ES-I3 (cell line): ENCODE results near the gene PCSK6.
"Not testable (repeated sequence)": the region's sequence is repeated elsewhere in the genome, so short reads cannot be mapped to it uniquely, and the experiment has no call there.

ENCODE experiments used
- H3K36me3 ChIP-seq: 2 replicates; pipeline ENCODE4 v1.6.1; 2013; ENCODE audit warnings: mild to moderate bottlenecking, low read length, control low read depth, moderate library complexity; ENCODE audit not compliant: insufficient read depth
- H3K4me1 ChIP-seq: 2 replicates; pipeline ENCODE4 v1.6.1; 2013; ENCODE audit warnings: mild to moderate bottlenecking, control low read depth, low read length; ENCODE audit not compliant: insufficient read depth
- H3K9ac ChIP-seq: 2 replicates; pipeline ENCODE4 v1.6.1; 2013; ENCODE audit warnings: low read depth, mild to moderate bottlenecking, low read length, moderate library complexity
- H3K9me3 ChIP-seq: 2 replicates; pipeline ENCODE4 v1.6.1; 2013; ENCODE audit warnings: mild to moderate bottlenecking, low read length, moderate library complexity; ENCODE audit not compliant: control insufficient read depth, insufficient read depth

PCSK6 gene

GRCh38 chr15:101474983-101475382 is 14.5 kb downstream of the PCSK6 start:
- H3K36me3 ChIP-seq: no peaks in the 10 kb centered on the region
- H3K4me1 ChIP-seq: no peaks in the 10 kb centered on the region
- H3K9me3 ChIP-seq: no peaks in the 10 kb centered on the region
- H3K9ac ChIP-seq: no peak overlapping the region

DNA sequence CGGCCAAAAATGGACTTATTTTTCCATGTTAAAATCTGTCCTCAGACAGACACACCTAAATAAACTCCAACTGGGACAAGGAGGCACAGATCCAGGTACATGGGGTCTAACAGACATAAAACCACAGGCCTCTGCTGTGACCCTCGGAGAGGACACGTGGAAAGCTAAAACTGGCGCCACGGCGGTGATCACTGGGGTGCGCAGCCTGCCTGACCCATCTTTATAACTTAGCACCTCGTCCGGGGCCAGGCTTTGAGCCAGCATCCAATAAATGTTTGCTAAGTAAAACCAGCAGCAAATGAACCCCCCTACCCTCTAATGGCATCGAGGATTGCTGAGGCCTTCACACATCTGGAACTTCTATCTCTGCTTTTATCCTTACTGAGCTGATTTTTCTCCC is 15.3 kb downstream of the PCSK6 start:
- no peaks in the 10 kb centered on the region for H3K36me3 ChIP-seq
- H3K9ac ChIP-seq: no peak overlapping the region
- H3K4me1 ChIP-seq: no peaks in the 10 kb centered on the region
- H3K9me3 ChIP-seq: no peaks in the 10 kb centered on the region

DNA sequence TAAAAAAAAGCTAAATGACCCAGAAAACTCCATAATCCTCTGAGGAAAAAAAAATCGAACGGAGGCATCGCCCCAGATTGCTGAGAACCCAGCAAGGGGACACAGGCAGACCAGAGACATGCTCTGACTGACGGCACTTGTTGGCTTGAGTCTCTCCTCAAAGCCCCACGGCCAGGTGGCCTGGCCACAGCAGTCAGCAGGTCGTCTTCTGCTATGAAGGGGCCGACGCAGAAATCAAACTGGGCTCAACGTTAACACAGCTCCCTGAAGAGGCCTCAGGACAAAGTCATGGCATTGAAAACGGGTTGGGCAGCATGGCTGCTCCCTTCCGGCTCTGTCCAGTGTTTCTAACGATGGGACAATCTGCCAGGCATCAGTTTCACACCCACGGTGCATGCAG is 17.5 kb downstream of the PCSK6 start:
- Histone ChIP-seq H3K9ac (no peak overlapping the region), H3K9me3 (no peaks in the 10 kb centered on the region), H3K4me1 (no peaks in the 10 kb centered on the region), H3K36me3 (no peaks in the 10 kb centered on the region)

GRCh38 chr15:101470548-101471239 is 18.8 kb downstream of the PCSK6 start:
- no peaks in the 10 kb centered on the region for H3K9me3 ChIP-seq
- H3K9ac ChIP-seq: no peak overlapping the region
- H3K36me3 ChIP-seq: no peaks in the 10 kb centered on the region
- H3K4me1 ChIP-seq: no peaks in the 10 kb centered on the region

DNA sequence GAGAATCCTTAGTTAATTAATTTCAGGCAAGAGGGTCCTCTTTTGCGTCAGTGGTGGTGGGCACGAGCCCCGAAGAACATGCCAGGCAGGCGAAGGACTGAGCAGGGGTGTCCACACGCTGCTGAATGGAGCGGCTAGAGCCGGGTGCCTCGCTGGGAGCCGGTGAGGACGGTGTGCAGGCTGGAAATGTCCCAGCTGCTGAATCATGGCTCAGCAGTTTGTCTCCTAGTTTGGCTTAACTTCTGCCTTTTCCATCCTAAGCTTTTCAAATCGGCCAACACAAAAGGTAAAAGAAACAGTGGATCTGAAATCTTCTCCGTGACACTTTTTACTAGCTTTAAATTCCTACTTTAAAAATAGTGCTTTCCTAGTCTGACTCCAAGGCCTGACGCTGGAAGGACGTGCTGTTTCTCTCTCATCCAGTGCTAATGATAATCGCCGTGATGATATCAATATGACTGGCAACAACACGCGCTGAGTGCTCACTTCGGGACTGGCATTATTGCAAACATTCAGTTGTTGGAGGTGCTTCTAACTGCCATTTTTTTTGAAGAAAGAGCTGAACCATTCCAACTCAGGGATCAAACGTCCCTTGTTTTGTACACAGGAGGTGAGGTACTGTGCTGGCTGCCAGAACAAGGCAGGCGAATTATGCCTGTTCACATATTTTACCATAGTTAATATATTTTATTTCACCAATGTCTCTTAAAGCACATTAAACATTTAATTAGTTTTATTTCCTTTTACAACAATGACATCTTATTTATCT is 19.8 kb downstream of the PCSK6 start:
- no peak overlapping the region for H3K9ac ChIP-seq

GRCh38 chr15:101466188-101466587 is 23.3 kb downstream of the PCSK6 start:
- no peaks in the 10 kb centered on the region for H3K9me3 ChIP-seq
- H3K36me3 ChIP-seq: no peaks in the 10 kb centered on the region
- no peak overlapping the region for H3K9ac ChIP-seq
- no peaks in the 10 kb centered on the region for H3K4me1 ChIP-seq

More for the DNA sequence above, 19.8 kb downstream of the PCSK6 start:
- no peaks in the 10 kb centered on the region for H3K36me3 ChIP-seq
- no peaks in the 10 kb centered on the region for H3K9me3 ChIP-seq
- no peaks in the 10 kb centered on the region for H3K4me1 ChIP-seq

DNA sequence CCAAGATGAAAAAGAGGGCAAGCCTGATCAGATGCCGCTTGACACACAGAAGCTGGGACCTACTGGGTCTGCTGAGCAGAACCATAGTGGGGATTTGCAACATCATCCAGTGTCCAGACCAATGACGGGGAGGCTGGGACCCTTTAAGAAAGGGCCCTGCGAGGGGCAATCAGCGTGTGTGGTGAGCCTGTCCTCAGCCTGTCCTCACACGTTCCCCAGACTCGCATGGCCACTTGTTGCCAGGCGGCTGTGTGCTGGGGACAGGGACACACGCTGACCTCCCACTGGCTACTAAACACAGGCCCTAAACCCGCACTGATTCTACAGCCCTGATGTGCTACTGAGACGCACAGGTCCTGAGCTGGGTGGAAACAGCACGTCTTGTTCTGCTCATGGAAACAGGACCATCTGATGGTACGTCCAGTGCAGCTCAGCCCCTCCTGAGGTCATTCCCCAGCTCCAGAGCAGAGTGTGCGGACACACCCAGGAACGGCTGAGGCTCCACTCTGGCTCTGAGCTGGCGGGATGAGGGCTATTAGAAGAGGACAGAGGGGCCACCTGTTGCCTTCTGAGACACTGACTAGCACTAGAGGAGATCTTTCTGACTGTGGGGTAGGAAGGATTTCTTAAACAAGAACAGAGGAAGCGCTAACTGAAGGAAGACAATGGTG is 24.4 kb downstream of the PCSK6 start:
- Histone ChIP-seq H3K4me1 (no peaks in the 10 kb centered on the region), H3K9ac (no peak overlapping the region), H3K9me3 (no peaks in the 10 kb centered on the region), H3K36me3 (no peaks in the 10 kb centered on the region)

DNA sequence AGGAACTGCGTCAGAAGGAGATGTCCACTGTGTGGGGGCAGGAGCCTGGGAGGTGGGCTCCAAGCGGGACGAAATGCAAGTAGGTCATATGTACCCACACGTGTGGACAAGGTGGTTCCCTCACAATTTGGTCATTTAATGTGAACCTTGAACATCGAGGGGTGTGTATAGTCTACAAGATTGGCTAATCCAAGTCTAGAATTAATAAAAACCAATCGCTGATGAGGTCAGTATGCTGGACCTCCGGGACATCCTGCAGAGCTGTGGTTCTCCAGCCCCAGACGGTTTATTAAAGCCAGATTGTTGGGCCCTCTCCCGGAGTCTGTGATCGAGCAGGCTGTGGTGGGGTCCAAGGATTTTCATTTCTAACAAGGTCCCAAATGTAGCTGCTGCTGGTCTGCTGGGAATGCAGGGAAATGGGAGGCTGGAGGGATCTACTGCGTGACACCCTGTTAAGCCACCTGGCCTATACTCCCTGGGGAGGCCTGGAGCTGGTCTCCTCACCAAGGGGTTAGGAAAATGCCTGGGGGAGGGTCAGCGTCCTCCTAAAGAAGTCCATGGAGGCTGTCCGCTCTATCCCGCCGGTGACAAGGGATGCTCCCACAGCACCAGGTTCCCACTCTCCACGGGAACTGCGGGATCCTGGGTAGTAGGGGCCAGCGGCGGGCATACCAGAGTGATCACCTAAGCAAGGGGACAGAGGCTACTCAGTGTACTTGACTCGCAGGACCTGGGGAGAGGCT is 25.1 kb downstream of the PCSK6 start:
- H3K4me1 ChIP-seq: no peaks in the 10 kb centered on the region
- no peaks in the 10 kb centered on the region for H3K9me3 ChIP-seq
- no peaks in the 10 kb centered on the region for H3K36me3 ChIP-seq
- H3K9ac ChIP-seq: no peak overlapping the region

DNA sequence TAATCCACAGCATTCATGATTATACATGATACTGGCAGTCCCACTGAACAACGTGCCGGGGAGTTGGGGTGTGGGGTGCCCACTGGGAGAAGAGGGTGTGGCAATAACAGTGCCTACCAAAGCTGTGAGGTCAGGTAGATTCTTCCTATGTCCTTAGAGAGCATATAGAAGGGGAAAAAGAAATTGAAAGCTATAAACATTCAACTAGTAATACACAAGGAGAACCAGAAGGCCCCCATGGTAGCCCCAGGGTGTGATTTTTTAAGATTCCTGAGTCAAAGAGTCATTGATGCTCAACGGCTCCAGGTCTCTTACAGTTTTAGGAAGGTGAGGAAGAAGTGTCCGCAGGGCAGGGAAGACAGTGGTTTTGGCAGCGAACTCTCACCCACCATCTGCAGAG is 25.8 kb downstream of the PCSK6 start:
- H3K36me3 ChIP-seq, H3K9me3 ChIP-seq, H3K4me1 ChIP-seq, H3K9ac ChIP-seq: not testable (repeated sequence)

- Histone ChIP-seq H3K9me3 (no peaks in the 10 kb centered on the region), H3K36me3 (no peaks in the 10 kb centered on the region), H3K9ac (no peak overlapping the region), H3K4me1 (no peaks in the 10 kb centered on the region)
Observed at GRCh38 chr15:101463270-101463669, 26.2 kb downstream of the PCSK6 start.

- no peak overlapping the region for H3K9ac ChIP-seq
- H3K9me3 ChIP-seq: no peaks in the 10 kb centered on the region
- H3K4me1 ChIP-seq: no peaks in the 10 kb centered on the region
- H3K36me3 ChIP-seq: no peaks in the 10 kb centered on the region
Observed at GRCh38 chr15:101461097-101461496, 28.4 kb downstream of the PCSK6 start.

GRCh38 chr15:101459579-101460300 is 29.8 kb downstream of the PCSK6 start:
- Histone ChIP-seq H3K4me1 (no peaks in the 10 kb centered on the region; the same call in 1 of the 2 replicates), H3K9me3 (no peaks in the 10 kb centered on the region), H3K9ac (no peak overlapping the region), H3K36me3 (no peaks in the 10 kb centered on the region)

DNA sequence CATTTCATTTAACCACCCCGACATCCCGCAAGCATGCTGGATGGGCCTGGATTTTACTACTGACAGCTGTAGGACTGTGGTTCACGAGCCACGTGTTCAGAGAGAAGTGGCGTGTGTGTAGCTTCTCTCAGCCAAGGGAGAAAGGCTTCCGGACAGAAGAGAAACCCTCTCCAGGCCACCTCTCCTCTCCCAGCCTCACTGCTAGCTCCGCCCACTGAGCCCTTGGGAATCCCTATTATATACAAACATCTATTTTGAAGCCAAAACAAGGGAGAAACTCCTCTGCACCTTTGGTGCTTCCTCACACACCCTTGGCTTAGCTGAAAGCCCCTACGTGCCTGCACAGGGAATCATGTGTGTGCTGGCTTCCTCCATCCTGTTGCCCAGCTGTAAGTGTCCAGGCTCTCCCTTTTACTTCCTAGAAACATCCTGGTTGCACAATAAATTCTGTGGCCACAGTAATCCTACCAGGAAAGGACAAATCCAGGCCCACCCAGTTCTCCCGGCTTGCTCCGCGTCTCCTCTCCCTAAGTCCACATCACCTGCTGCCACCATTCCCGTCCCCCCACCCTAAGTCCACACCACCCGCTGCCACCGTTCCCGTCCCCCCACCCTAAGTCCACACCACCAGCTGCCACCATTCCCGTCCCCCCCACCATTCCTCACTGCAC is 30.5 kb downstream of the PCSK6 start:
- Histone ChIP-seq H3K4me1 (no peaks in the 10 kb centered on the region; the same call in 1 of the 2 replicates), H3K9me3 (no peaks in the 10 kb centered on the region)

More for the DNA sequence above, 30.5 kb downstream of the PCSK6 start:
- H3K9ac ChIP-seq: no peak overlapping the region
- no peaks in the 10 kb centered on the region for H3K36me3 ChIP-seq
